Sigmoid colon (tissue), 4 donors: Measurements from ENCODE around the gene CDK8.

ENCODE experiments used
- POLR2A ChIP-seq, 2 donors: fragments of 450-650 bp; IDR thresholded peaks; one replicate each; pipeline ENCODE4 v1.6.1; 2016; ENCODE audit warnings: antibody characterized with exemption in 2 of 2, mild to moderate bottlenecking in 2 of 2, moderate library complexity in 2 of 2
- POLR2AphosphoS5 ChIP-seq, 4 donors: sonication (generic); formaldehyde crosslinking; IDR thresholded peaks; one replicate each; pipeline ENCODE4 v1.6.1; 2017; ENCODE audit warnings: antibody characterized with exemption in 4 of 4

DNA sequence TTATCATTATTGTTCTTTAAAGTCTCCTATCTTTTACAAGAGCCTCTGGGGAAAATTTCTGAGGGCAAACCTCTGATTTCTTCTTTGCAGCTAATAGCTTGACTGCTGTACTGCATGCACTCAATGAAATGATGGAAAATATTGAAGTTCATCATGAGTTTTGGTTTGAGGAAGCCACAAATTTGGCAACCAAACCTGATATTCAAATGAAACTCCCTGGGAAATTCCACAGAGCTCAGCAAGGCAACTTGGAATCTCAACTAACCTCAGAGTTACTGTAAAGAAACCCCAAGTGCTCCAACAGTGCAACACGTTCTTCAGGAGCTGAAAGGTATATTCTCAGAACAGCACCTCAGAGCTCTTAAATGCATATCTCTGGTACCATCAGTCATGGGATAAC, 17.6 kb upstream of the CDK8 start:
- no peak for TF ChIP-seq POLR2A (IDR thresholded peaks at IDR 0.05)
- TF ChIP-seq POLR2AphosphoS5 (IDR thresholded peaks at IDR 0.05) = no peak
